PFSK-1 (cell line): Measurements from ENCODE around the gene PEAK1.

ENCODE experiments used
- FOXP2 ChIP-seq: optimal IDR thresholded peaks from 2 replicates; pipeline ENCODE3; 2011; ENCODE audit warnings: borderline replicate concordance, control low read depth, inconsistent platforms; ENCODE audit not compliant: insufficient read depth; ENCODE audit errors: extremely low read length, extremely low read depth
- POLR2AphosphoS5 ChIP-seq: IDR thresholded peaks from 2 replicates; pipeline ENCODE4 v1.6.1; 2012; ENCODE audit warnings: low read depth, mild to moderate bottlenecking, control low read depth, low read length, moderate library complexity

- no peak for TF ChIP-seq FOXP2
- TF ChIP-seq POLR2AphosphoS5, result no peak
These were observed 195.6 kb downstream of the PEAK1 start for GRCh38 chr15:77224352-77224751.
